ENCODE data around the gene SET. TPM values are rescaled to one million over a fixed set of nuclear protein-coding genes. Genes with fewer than 3 reads are reported as not detected.

The SET gene
- total RNA-seq, 1 donor from 2014 or later: 168 TPM

DNA sequence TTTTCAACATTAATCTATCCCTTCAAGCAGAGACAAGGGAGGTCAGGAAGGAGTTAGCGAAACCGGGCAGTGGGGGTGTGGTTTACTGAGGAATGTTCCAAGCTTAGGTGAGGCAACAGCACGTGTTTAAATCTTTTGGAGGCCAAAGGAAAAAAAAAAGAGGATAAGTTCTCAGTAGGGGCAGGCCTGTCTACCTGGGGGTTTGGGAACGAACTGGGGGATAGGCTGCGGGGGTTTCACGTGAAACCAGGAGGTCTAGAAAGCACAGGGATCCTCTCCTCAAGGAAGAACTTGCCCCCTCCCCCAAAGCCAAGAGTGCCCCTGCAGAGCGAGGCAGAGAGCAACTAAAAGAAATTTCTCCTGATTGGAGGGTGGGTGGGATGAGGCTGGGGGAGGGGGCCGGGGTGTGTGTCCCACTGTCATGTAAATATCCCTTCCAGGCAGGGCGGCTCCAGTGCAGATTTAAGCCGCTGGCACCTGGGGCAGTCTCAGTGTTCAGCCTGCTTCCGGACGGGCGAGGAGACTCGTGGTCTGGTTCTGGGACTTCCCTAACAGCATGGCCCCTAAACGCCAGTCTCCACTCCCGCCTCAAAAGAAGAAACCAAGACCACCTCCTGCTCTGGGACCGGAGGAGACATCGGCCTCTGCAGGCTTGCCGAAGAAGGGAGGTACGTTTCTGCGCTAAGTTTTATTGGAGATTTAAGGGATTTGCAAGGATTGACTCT, 5.5 kb upstream of the SET start:
- Histone ChIP-seq H3K4me3 (peak overlapping the region; percentile 72), H3K9me3 (replicated peaks) (no peaks in the 10 kb centered on the region), H3K27ac (replicated peaks) (peak overlapping the region; percentile 77), H3K4me1 (peaks cover 31% of the 10 kb centered on the region), H3K27me3 (ENCODE audit: low read depth) (no peaks in the 10 kb centered on the region), H3K36me3 (no peaks in the 10 kb centered on the region)
- intact Hi-C loops (cut with micrococcal nuclease): no loop called here
- peak; percentile 41 for DNase-seq
- TF ChIP-seq, protein P1, sequence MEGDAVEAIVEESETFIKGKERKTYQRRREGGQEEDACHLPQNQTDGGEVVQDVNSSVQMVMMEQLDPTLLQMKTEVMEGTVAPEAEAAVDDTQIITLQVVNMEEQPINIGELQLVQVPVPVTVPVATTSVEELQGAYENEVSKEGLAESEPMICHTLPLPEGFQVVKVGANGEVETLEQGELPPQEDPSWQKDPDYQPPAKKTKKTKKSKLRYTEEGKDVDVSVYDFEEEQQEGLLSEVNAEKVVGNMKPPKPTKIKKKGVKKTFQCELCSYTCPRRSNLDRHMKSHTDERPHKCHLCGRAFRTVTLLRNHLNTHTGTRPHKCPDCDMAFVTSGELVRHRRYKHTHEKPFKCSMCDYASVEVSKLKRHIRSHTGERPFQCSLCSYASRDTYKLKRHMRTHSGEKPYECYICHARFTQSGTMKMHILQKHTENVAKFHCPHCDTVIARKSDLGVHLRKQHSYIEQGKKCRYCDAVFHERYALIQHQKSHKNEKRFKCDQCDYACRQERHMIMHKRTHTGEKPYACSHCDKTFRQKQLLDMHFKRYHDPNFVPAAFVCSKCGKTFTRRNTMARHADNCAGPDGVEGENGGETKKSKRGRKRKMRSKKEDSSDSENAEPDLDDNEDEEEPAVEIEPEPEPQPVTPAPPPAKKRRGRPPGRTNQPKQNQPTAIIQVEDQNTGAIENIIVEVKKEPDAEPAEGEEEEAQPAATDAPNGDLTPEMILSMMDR (IDR thresholded peaks at IDR 0.05; ENCODE audit: borderline replicate concordance): no peak

DNA sequence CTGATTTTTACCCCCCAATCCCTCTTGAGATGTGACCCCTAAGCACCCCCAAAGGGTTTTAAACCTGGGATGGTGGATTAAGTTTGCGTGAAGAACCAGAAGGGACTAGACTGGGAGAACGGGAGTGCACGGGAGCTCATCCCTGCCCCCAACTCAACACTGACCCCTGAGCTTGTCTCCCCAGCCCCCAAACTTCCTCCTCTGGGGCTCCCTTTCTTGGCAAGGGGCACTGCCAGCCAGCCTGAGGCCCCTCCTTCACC, 5.0 kb upstream of the SET start:
- Histone ChIP-seq H3K36me3 (no peaks in the 10 kb centered on the region), H3K4me3 (peak overlapping the region; percentile 72), H3K9me3 (replicated peaks) (no peaks in the 10 kb centered on the region), H3K27ac (replicated peaks) (peak overlapping the region; percentile 77), H3K4me1 (peaks cover 33% of the 10 kb centered on the region), H3K27me3 (ENCODE audit: low read depth) (no peaks in the 10 kb centered on the region)
- intact Hi-C loops (cut with micrococcal nuclease): no loop called here
- no peak for DNase-seq
- TF ChIP-seq, protein P1 (IDR thresholded peaks at IDR 0.05; ENCODE audit: borderline replicate concordance): no peak

GRCh38 chr9:128684325-128685199, 4.5 kb upstream of the SET start:
- TF ChIP-seq, protein P1 (IDR thresholded peaks at IDR 0.05; ENCODE audit: borderline replicate concordance): no peak
- no peaks in the 10 kb centered on the region for H3K9me3 ChIP-seq (replicated peaks)
- no peaks in the 10 kb centered on the region for H3K27me3 ChIP-seq (ENCODE audit: low read depth)
- H3K36me3 ChIP-seq: no peaks in the 10 kb centered on the region
- intact Hi-C loops (cut with micrococcal nuclease): no loop called here
- peak overlapping the region; percentile 77 for H3K27ac ChIP-seq (replicated peaks)
- peak; percentile 71 for DNase-seq
- H3K4me1 ChIP-seq: peaks cover 33% of the 10 kb centered on the region
- H3K4me3 ChIP-seq: peak overlapping the region; percentile 72

GRCh38 chr9:128685636-128686489, 3.2 kb upstream of the SET start:
- Histone ChIP-seq H3K27me3 (ENCODE audit: low read depth) (no peaks in the 10 kb centered on the region), H3K27ac (replicated peaks) (peak overlapping the region; percentile 4), H3K4me1 (peaks cover 42% of the 10 kb centered on the region), H3K36me3 (no peaks in the 10 kb centered on the region), H3K4me3 (no peak overlapping the region), H3K9me3 (replicated peaks) (no peaks in the 10 kb centered on the region)
- TF ChIP-seq, protein P1 (IDR thresholded peaks at IDR 0.05; ENCODE audit: borderline replicate concordance): no peak
- no peak for DNase-seq
- intact Hi-C loops (cut with micrococcal nuclease): no loop called here

GRCh38 chr9:128687453-128687852, 1.6 kb upstream of the SET start:
- Histone ChIP-seq H3K9me3 (replicated peaks) (no peaks in the 10 kb centered on the region), H3K36me3 (peaks cover 13% of the 10 kb centered on the region), H3K27me3 (ENCODE audit: low read depth) (no peaks in the 10 kb centered on the region), H3K27ac (replicated peaks) (no peak overlapping the region), H3K4me1 (peaks cover 53% of the 10 kb centered on the region), H3K4me3 (no peak overlapping the region)
- TF ChIP-seq, protein P1 (IDR thresholded peaks at IDR 0.05; ENCODE audit: borderline replicate concordance): no peak
- intact Hi-C loops (cut with micrococcal nuclease): no loop called here
- no peak for DNase-seq

Measured in left ventricle myocardium inferior (tissue), 1 donor.